Measurements from ENCODE around the gene IKZF1.

The IKZF1 gene

DNA sequence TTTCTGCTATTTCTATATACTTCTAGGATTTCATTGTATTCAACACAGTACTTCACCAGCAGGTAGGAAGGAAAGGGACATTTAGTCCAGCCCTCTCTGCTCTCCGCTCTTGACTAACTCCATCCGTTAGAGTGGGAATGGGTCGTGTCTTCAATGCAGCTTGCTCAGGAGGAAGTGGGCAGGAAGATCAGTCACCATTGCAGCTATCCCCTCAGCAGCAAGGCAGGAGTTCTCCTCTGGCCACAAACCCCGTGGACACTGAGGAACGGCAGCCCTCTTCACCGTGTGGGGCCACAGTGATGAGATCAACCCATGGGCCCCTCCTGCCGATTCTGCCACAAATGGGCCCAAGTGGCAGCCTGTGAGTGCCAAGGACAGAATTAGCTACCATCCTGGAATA, 30.2 kb upstream of the IKZF1 start:
- Mint-ChIP-seq H3K4me1 (ENCODE audit: low read depth) (peaks cover 77% of the 10 kb centered on the region), H3K36me3 (ENCODE audit: low read depth) (no peaks in the 10 kb centered on the region), H3K27me3 (no peaks in the 10 kb centered on the region), H3K4me3 (peak overlapping the region; percentile 18), H3K9me3 (peaks cover 7% of the 10 kb centered on the region), H3K27ac (peak overlapping the region; percentile 76)
- no peak for DNase-seq

DNA sequence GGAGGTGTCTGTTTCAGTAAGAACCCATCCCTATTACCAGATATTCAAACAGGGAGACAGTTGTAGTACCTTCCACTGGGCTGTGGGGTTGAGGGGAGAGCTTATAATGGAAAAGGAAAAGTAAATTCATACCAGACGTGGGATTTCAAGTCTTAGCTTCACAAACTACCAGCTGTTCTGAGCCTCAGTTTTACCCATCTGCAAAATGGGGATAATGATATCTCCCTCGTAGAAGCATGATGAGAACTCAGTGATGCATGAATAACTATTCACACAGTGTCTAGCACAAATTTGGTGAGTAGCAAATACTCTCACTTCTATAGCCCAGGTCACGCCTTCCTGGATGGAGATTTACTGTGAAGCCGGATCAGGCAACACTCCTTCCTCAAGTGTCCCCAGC, 29.1 kb upstream of the IKZF1 start:
- Mint-ChIP-seq H3K4me3 (no peak overlapping the region), H3K27ac (no peak overlapping the region), H3K4me1 (ENCODE audit: low read depth) (peaks cover 69% of the 10 kb centered on the region), H3K27me3 (no peaks in the 10 kb centered on the region), H3K9me3 (peaks cover 8% of the 10 kb centered on the region), H3K36me3 (ENCODE audit: low read depth) (no peaks in the 10 kb centered on the region)
- DNase-seq: no peak

- Mint-ChIP-seq H3K4me3 (no peak overlapping the region), H3K9me3 (peaks cover 8% of the 10 kb centered on the region), H3K36me3 (ENCODE audit: low read depth) (no peaks in the 10 kb centered on the region), H3K27ac (no peak overlapping the region), H3K4me1 (ENCODE audit: low read depth) (peaks cover 70% of the 10 kb centered on the region), H3K27me3 (no peaks in the 10 kb centered on the region)
- no peak for DNase-seq
Observed at GRCh38 chr7:50276483-50276882, 28.0 kb upstream of the IKZF1 start.

GRCh38 chr7:50278120-50278519, 26.4 kb upstream of the IKZF1 start:
- Mint-ChIP-seq H3K9me3 (peaks cover 8% of the 10 kb centered on the region), H3K27me3 (no peaks in the 10 kb centered on the region), H3K27ac (no peak overlapping the region), H3K36me3 (ENCODE audit: low read depth) (no peaks in the 10 kb centered on the region), H3K4me3 (no peak overlapping the region), H3K4me1 (ENCODE audit: low read depth) (peaks cover 70% of the 10 kb centered on the region)
- DNase-seq: no peak

DNA sequence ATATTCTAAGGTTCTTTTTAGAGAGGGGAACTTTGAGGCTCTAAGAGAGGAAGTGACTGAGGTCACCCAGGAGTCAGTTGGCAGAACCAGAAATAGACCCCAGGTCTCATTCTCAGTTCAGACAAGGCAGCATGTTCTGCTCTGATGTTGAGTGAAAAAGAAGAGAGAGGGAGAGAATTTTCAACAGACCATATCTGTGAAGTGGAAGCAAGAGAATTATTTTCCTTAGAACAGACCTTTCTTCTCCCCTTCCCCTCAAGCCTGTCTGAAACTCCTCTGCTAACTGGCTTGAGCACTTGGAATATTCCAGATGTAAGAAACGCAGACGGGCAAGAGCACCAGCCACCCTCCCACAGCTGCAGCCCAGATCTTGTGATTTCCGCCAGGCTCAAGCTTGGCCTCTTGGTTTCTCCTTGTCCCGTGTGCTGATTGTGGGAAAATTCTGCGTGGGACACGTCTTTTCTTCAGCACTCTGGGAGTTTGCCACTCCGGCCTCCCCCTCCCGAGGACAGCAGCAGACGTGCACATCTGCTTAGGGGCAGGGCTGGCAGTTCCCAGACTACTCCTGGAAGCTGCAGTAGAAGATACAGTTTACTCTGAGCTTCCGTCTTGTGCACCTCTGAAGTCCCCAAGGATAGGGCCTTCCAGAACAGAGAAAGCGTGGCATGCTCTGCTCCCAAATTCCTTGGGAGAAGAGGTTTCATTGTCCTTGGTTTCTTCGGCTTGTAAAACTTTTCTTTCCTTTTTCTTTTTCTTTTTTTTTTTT, 22.7 kb upstream of the IKZF1 start:
- peak overlapping the region; percentile 69 for H3K4me3 Mint-ChIP-seq
- H3K27me3 Mint-ChIP-seq: no peaks in the 10 kb centered on the region
- H3K9me3 Mint-ChIP-seq: peaks cover 8% of the 10 kb centered on the region
- peak overlapping the region; percentile 93 for H3K27ac Mint-ChIP-seq
- DNase-seq: no peak
- H3K36me3 Mint-ChIP-seq (ENCODE audit: low read depth): no peaks in the 10 kb centered on the region
- H3K4me1 Mint-ChIP-seq (ENCODE audit: low read depth): peaks cover 74% of the 10 kb centered on the region

- Mint-ChIP-seq H3K27me3 (no peaks in the 10 kb centered on the region), H3K4me1 (ENCODE audit: low read depth) (peaks cover 75% of the 10 kb centered on the region), H3K9me3 (peaks cover 8% of the 10 kb centered on the region), H3K4me3 (peak overlapping the region; percentile 69), H3K36me3 (ENCODE audit: low read depth) (no peaks in the 10 kb centered on the region), H3K27ac (peak overlapping the region; percentile 93)
- no peak for DNase-seq
Observed at GRCh38 chr7:50282813-50283605, 21.5 kb upstream of the IKZF1 start.

- no peaks in the 10 kb centered on the region for H3K27me3 Mint-ChIP-seq
- H3K4me1 Mint-ChIP-seq (ENCODE audit: low read depth): peaks cover 71% of the 10 kb centered on the region
- DNase-seq: no peak
- H3K36me3 Mint-ChIP-seq (ENCODE audit: low read depth): no peaks in the 10 kb centered on the region
- peaks cover 8% of the 10 kb centered on the region for H3K9me3 Mint-ChIP-seq
- peak overlapping the region; percentile 93 for H3K27ac Mint-ChIP-seq
- H3K4me3 Mint-ChIP-seq: no peak overlapping the region
Observed at GRCh38 chr7:50283731-50284130, 20.8 kb upstream of the IKZF1 start.

GRCh38 chr7:50284296-50284695, 20.2 kb upstream of the IKZF1 start:
- Mint-ChIP-seq H3K27me3 (no peaks in the 10 kb centered on the region), H3K36me3 (ENCODE audit: low read depth) (no peaks in the 10 kb centered on the region), H3K4me1 (ENCODE audit: low read depth) (peaks cover 66% of the 10 kb centered on the region), H3K9me3 (peaks cover 4% of the 10 kb centered on the region), H3K4me3 (no peak overlapping the region), H3K27ac (peak overlapping the region; percentile 11)
- no peak for DNase-seq

GRCh38 chr7:50285269-50285668, 19.2 kb upstream of the IKZF1 start:
- H3K4me1 Mint-ChIP-seq (ENCODE audit: low read depth): peaks cover 65% of the 10 kb centered on the region
- H3K9me3 Mint-ChIP-seq: no peaks in the 10 kb centered on the region
- no peak overlapping the region for H3K27ac Mint-ChIP-seq
- no peak for DNase-seq
- no peaks in the 10 kb centered on the region for H3K27me3 Mint-ChIP-seq
- H3K4me3 Mint-ChIP-seq: no peak overlapping the region
- H3K36me3 Mint-ChIP-seq (ENCODE audit: low read depth): no peaks in the 10 kb centered on the region

DNA sequence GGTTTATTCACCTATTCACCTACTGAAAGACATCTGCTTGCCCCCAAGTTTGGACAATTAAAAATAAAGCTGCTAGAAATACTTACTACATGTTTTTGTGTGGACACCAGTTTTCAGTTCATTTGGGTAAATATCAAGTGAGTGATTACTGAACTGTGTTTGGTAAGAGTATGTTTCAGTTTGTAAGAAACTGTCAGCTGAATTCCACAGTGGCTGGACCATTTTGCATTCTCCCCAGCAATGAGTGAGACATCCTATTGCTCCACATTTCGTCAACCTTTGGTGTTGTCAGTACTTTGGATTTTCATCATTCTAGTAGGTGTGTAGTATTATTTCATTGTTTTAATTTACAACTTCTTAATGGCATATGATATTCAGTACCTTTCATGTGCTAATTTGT, 17.4 kb upstream of the IKZF1 start:
- H3K4me1 Mint-ChIP-seq (ENCODE audit: low read depth): peaks cover 58% of the 10 kb centered on the region
- no peaks in the 10 kb centered on the region for H3K36me3 Mint-ChIP-seq (ENCODE audit: low read depth)
- DNase-seq: no peak
- H3K27me3 Mint-ChIP-seq: no peaks in the 10 kb centered on the region
- no peaks in the 10 kb centered on the region for H3K9me3 Mint-ChIP-seq
- no peak overlapping the region for H3K4me3 Mint-ChIP-seq
- H3K27ac Mint-ChIP-seq: no peak overlapping the region

GRCh38 chr7:50292165-50292757, 12.3 kb upstream of the IKZF1 start:
- H3K4me1 Mint-ChIP-seq (ENCODE audit: low read depth): peaks cover 45% of the 10 kb centered on the region
- H3K4me3 Mint-ChIP-seq: peak overlapping the region; percentile 0
- no peaks in the 10 kb centered on the region for H3K9me3 Mint-ChIP-seq
- H3K27me3 Mint-ChIP-seq: no peaks in the 10 kb centered on the region
- no peaks in the 10 kb centered on the region for H3K36me3 Mint-ChIP-seq (ENCODE audit: low read depth)
- H3K27ac Mint-ChIP-seq: peak overlapping the region; percentile 84
- no peak for DNase-seq

DNA sequence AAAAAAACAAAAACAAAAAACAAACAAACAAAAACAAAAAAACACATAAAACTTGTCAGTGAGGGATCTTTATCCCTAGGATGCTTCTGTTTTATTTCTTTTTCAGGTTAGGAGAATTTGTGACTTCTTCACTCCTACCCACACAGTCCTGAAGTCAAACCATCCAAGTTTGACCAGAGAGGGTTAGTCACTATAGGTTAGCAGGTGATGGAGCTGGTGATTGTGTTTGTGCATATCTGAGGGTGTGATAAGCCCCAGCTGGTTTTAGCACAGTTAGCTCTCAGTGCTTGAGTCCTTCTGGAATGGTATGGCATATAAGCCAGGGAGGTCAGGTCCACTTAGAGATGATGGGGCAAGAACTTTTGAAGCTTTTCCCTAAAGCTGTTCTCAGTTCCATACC, 11.8 kb upstream of the IKZF1 start:
- Mint-ChIP-seq H3K27ac (peak overlapping the region; percentile 84), H3K36me3 (ENCODE audit: low read depth) (no peaks in the 10 kb centered on the region), H3K9me3 (no peaks in the 10 kb centered on the region), H3K27me3 (no peaks in the 10 kb centered on the region), H3K4me1 (ENCODE audit: low read depth) (peaks cover 46% of the 10 kb centered on the region), H3K4me3 (no peak overlapping the region)
- DNase-seq: no peak

DNA sequence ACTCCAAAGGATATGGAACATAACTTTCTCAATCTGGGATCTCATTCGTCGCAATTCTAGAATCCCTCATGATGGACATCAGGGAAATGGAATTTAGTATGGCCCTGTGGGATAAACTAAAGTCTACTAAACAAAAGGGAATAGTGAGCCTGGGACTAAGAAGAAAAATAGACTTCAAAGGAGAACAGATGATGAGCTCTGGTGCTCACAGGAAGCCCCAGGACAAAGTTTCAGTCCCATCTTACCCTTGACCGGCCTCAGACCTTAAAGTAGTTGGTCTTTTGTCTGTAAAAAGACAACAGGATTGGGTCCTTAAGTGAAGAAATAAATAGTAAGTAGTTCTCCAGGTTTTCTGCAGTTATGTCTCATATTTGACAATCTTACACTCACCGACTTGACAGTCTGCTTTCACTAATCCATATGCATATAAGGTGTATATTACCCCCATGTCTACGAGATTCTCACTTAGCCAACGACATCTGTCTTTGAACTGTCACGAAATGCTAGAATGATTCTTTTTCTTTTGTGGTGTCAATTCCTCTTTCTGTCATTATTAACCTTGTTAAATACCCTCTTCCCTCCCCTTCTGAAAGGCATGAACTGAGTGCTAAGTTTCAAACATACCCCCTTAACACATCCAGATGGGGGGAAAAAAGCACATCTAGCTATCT, 10.9 kb upstream of the IKZF1 start:
- Mint-ChIP-seq H3K27me3 (no peaks in the 10 kb centered on the region), H3K36me3 (ENCODE audit: low read depth) (no peaks in the 10 kb centered on the region), H3K4me1 (ENCODE audit: low read depth) (peaks cover 53% of the 10 kb centered on the region), H3K27ac (peak overlapping the region; percentile 36), H3K4me3 (no peak overlapping the region), H3K9me3 (no peaks in the 10 kb centered on the region)
- no peak for DNase-seq

GRCh38 chr7:50295133-50295532, 9.4 kb upstream of the IKZF1 start:
- no peak for DNase-seq
- Mint-ChIP-seq H3K27me3 (no peaks in the 10 kb centered on the region), H3K4me3 (no peak overlapping the region), H3K4me1 (ENCODE audit: low read depth) (peaks cover 59% of the 10 kb centered on the region), H3K9me3 (no peaks in the 10 kb centered on the region), H3K27ac (no peak overlapping the region), H3K36me3 (ENCODE audit: low read depth) (no peaks in the 10 kb centered on the region)

Measured in activated T-cell treated with anti-CD3 and anti-CD28 coated beads, Interleukin-2, amount 50 U/mL, for 24 hours (primary cell).